Right kidney (tissue), 1 donor: ENCODE measurements around the gene ARL13B.
"Not testable (repeated sequence)": the region's sequence is repeated elsewhere in the genome, so short reads cannot be mapped to it uniquely, and the experiment has no call there.

Experiments
- DNase-seq: peaks from one replicate; pipeline ENCODE4 v3.0.0-alpha.2; 2016

The ARL13B gene

GRCh38 chr3:94062513-94063404 is 82.8 kb downstream of the ARL13B start, which contains the start of the genes DHFR2 and NSUN3:
TSS of gene DHFR2 (minus strand) at chr3:94062916. CDS start at chr3:94061511, 1,405 bp downstream.
TSS of gene NSUN3 (plus strand) at chr3:94063061. CDS start at chr3:94063127, 66 bp downstream.
- peak; percentile 92 for DNase-seq

GRCh38 chr3:94063496-94064119 is 83.7 kb downstream of the ARL13B start:
- no peak for DNase-seq

- DNase-seq, result no peak
Measured at GRCh38 chr3:94064243-94064860, 84.4 kb downstream of the ARL13B start.

- DNase-seq, result no peak
Measured at GRCh38 chr3:94065122-94065521, 85.2 kb downstream of the ARL13B start.

GRCh38 chr3:94065819-94066480 is 86.0 kb downstream of the ARL13B start:
- no peak for DNase-seq

- DNase-seq, result no peak
Measured at GRCh38 chr3:94066506-94067500, 86.8 kb downstream of the ARL13B start.

GRCh38 chr3:94069194-94069813 is 89.3 kb downstream of the ARL13B start:
- DNase-seq, result no peak

- DNase-seq, result no peak
Measured at GRCh38 chr3:94070341-94070911, 90.5 kb downstream of the ARL13B start.

GRCh38 chr3:94071713-94072284 is 91.8 kb downstream of the ARL13B start:
- no peak for DNase-seq

GRCh38 chr3:94076055-94076454 is 96.1 kb downstream of the ARL13B start:
- DNase-seq, result no peak

- not testable (repeated sequence) for DNase-seq
Measured at GRCh38 chr3:94080552-94080951, 100.6 kb downstream of the ARL13B start.

GRCh38 chr3:94081884-94082283 is 101.9 kb downstream of the ARL13B start:
- no peak for DNase-seq

GRCh38 chr3:94082391-94082937 is 102.5 kb downstream of the ARL13B start:
- DNase-seq, result peak; percentile 12

GRCh38 chr3:94083261-94083660 is 103.3 kb downstream of the ARL13B start:
- no peak for DNase-seq

- no peak for DNase-seq
Measured at GRCh38 chr3:94089126-94089525, 109.2 kb downstream of the ARL13B start.

GRCh38 chr3:94092086-94092485 is 112.1 kb downstream of the ARL13B start:
- DNase-seq, result no peak

GRCh38 chr3:94093151-94093550 is 113.2 kb downstream of the ARL13B start:
- DNase-seq, result no peak

- DNase-seq, result no peak
Measured at GRCh38 chr3:94095111-94095510, 115.2 kb downstream of the ARL13B start.

GRCh38 chr3:94098452-94098851 is 118.5 kb downstream of the ARL13B start:
- no peak for DNase-seq

GRCh38 chr3:94099311-94099710 is 119.4 kb downstream of the ARL13B start:
- no peak for DNase-seq
